ENCODE measurements around the gene RASA3.

Gene RASA3

DNA sequence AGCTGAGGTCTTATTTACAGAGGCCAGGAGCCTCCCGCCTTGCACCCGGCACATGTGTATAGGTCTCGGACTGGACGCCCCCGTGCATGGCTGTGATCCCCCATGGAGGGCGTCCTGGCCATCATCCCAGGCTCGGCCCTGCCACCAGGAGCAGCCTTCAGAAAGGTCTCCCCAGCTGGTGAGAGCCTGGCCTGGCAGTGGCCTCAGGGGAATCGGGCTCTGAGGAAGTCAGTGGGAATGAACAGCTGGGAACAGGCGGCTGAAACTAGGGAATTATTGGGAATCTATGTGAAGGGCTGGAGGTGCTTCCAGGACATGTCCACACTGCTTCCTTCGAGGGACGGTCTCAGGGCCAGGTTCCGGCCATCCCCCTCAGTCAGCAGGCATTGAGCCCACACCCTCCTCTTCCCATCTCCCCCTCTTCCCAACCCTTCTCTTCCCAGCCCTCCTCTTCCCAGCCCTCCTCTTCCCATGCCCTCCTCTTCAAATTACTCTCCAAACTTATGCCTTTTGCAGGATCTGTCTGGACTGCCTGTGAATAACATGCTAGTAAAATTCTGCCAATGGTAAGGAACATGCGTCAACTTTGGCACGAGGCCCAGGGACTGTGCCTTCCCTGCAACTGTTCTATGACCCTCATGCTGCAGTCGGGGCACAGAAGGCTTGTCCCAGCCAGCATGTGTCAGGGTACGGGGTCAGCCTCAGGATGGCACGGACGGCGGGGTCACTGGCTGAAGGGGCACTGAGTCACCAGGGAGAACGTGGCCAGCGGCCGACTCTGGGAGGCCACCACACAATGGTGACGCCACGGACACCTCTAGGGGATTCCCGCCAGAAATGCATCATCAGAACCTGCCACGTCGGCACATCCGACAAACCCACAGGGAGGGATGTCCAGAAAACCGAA, 134.3 kb downstream of the RASA3 start:
- Histone ChIP-seq H2AFZ (ENCODE audit: low read length) (no peak overlapping the region), H3F3A (ENCODE audit: insufficient read depth, low read length) (no peaks in the 10 kb centered on the region; the same call in 1 of the 2 replicates), H3K27me3 (replicated peaks; ENCODE audit: insufficient read depth, low read length) (no peaks in the 10 kb centered on the region), H3K4me1 (ENCODE audit: low read length) (no peaks in the 10 kb centered on the region), H3K9me3 (replicated peaks; ENCODE audit: insufficient read depth, low read length) (no peaks in the 10 kb centered on the region), H3K27ac (ENCODE audit: low read length) (no peak overlapping the region), H3K9me2 (replicated peaks; ENCODE audit: insufficient read depth, low read length) (no peaks in the 10 kb centered on the region), H3K4me2 (ENCODE audit: low read depth, low read length) (no peak overlapping the region), H3K4me3 (ENCODE audit: low read length) (no peak overlapping the region), H3K36me3 (replicated peaks; ENCODE audit: insufficient read depth, low read length) (peaks cover 4% of the 10 kb centered on the region), H3K9ac (ENCODE audit: low read length) (no peak overlapping the region), H3K79me2 (ENCODE audit: low read length) (peaks cover 9% of the 10 kb centered on the region), H4K20me1 (ENCODE audit: insufficient read depth, low read length) (no peaks in the 10 kb centered on the region)
- TF ChIP-seq EZH2phosphoT487 (IDR thresholded peaks at IDR 0.05; ENCODE audit: low read length): no peak
- no peak for DNase-seq

DNA sequence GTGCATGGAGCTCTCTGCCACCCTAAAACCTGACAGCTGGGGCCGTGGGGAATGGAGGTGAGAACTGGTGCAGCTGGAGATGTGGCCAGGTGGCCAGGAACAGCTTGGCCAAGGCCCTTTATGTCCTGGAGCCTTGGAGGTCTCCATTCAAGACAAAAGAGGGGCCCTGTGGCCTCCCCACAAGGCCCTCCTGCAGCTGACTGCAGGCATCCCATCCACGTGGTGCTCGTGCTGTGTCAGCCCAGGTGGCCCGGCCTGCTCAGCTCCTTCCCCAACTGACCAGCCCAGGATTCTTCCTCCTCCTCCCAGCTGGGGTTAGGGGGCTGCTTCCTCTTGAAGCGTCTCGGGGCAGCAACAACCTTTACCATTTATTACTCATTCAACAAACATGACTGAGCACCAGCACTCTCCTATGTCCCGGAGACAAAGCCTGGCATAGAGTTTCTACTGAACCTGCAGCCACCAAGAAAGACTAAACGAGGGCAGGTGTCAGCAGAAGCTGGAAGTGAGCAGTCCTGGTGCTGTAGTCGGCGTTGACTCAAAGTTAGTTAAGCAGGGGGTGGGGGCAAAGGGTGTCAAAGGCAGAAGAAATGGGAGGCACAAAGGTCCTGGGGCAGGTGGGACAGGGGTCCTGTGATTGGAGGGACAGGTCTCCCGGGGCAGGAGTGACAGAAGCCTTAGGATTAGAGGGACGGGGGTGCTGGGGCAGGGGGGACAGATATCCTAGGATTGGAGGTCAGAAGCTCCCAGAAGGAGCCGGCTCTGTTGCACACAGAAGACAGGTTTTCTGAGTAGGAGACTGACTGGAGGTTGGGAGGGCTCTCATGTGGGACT, 135.3 kb downstream of the RASA3 start:
- Histone ChIP-seq H3F3A (ENCODE audit: insufficient read depth, low read length) (no peaks in the 10 kb centered on the region; the same call in 1 of the 2 replicates), H2AFZ (ENCODE audit: low read length) (no peak overlapping the region), H3K79me2 (ENCODE audit: low read length) (peaks cover 7% of the 10 kb centered on the region; the same call in 1 of the 2 replicates), H4K20me1 (ENCODE audit: insufficient read depth, low read length) (no peaks in the 10 kb centered on the region), H3K36me3 (replicated peaks; ENCODE audit: insufficient read depth, low read length) (peaks cover 4% of the 10 kb centered on the region), H3K9ac (ENCODE audit: low read length) (no peak overlapping the region), H3K9me3 (replicated peaks; ENCODE audit: insufficient read depth, low read length) (no peaks in the 10 kb centered on the region), H3K4me2 (ENCODE audit: low read depth, low read length) (no peak overlapping the region), H3K27me3 (replicated peaks; ENCODE audit: insufficient read depth, low read length) (no peaks in the 10 kb centered on the region), H3K4me3 (ENCODE audit: low read length) (no peak overlapping the region), H3K4me1 (ENCODE audit: low read length) (no peaks in the 10 kb centered on the region), H3K9me2 (replicated peaks; ENCODE audit: insufficient read depth, low read length) (no peaks in the 10 kb centered on the region), H3K27ac (ENCODE audit: low read length) (no peak overlapping the region)
- no peak for TF ChIP-seq EZH2phosphoT487 (IDR thresholded peaks at IDR 0.05; ENCODE audit: low read length)
- TF ChIP-seq, protein P1, sequence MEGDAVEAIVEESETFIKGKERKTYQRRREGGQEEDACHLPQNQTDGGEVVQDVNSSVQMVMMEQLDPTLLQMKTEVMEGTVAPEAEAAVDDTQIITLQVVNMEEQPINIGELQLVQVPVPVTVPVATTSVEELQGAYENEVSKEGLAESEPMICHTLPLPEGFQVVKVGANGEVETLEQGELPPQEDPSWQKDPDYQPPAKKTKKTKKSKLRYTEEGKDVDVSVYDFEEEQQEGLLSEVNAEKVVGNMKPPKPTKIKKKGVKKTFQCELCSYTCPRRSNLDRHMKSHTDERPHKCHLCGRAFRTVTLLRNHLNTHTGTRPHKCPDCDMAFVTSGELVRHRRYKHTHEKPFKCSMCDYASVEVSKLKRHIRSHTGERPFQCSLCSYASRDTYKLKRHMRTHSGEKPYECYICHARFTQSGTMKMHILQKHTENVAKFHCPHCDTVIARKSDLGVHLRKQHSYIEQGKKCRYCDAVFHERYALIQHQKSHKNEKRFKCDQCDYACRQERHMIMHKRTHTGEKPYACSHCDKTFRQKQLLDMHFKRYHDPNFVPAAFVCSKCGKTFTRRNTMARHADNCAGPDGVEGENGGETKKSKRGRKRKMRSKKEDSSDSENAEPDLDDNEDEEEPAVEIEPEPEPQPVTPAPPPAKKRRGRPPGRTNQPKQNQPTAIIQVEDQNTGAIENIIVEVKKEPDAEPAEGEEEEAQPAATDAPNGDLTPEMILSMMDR (IDR thresholded peaks at IDR 0.05; ENCODE audit: low read length): no peak
- no peak for TF ChIP-seq EZH2 (optimal IDR thresholded peaks at IDR 0.05; ENCODE audit: low read depth, low read length)
- DNase-seq: no peak

DNA sequence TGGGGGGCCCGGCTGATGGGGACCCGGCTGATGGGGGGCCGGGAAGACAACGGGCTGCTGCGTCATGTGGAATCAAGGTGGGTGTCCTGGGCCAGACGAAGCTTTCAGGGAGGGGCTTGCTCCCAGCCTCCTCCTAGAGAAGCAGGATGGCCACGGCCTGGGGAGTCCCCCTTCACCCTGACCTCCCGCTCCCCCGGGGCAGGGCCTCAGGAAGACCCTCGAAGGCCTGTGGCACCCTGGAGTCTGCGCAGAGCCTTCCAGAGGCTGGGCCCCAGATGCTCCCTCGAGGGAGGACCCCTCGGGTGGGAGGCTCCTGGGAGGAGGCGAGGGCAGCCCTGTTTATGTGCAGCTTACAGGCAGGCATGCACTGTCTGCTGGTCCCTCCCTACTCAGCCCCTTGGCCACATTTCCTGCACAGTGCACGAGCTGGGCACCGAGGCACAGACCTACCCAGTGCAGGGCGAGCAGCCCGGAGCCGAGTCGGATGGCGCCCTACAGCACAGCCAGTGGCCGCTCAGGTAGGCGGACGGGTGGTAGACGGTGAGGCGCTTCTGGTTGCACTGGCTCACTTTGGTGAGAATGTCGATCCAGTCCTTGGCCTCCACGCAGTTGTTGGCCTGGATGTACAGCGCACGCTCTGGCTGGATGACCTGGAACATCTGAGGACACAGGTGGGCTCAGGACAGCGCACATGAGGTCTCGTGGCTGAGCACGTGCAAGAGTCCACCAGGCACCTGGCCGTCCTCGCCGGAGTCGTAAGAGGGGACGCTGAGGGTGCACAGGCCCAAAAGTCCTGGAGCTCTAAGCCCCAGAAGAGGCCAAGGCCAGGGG, 136.1 kb downstream of the RASA3 start:
- H2AFZ ChIP-seq (ENCODE audit: low read length): no peak overlapping the region
- TF ChIP-seq EZH2 (optimal IDR thresholded peaks at IDR 0.05; ENCODE audit: low read depth, low read length) (no peak), EZH2phosphoT487 (IDR thresholded peaks at IDR 0.05; ENCODE audit: low read length) (no peak)
- TF ChIP-seq, protein P1 (IDR thresholded peaks at IDR 0.05; ENCODE audit: low read length): no peak
- H3K4me3 ChIP-seq (ENCODE audit: low read length): no peak overlapping the region
- no peaks in the 10 kb centered on the region for H3K9me3 ChIP-seq (replicated peaks; ENCODE audit: insufficient read depth, low read length)
- DNase-seq: no peak
- H3K9ac ChIP-seq (ENCODE audit: low read length): no peak overlapping the region
- peaks cover 7% of the 10 kb centered on the region; the same call in 1 of the 2 replicates for H3K79me2 ChIP-seq (ENCODE audit: low read length)
- peaks cover 9% of the 10 kb centered on the region for H3K36me3 ChIP-seq (replicated peaks; ENCODE audit: insufficient read depth, low read length)
- no peaks in the 10 kb centered on the region for H4K20me1 ChIP-seq (ENCODE audit: insufficient read depth, low read length)
- no peaks in the 10 kb centered on the region for H3K9me2 ChIP-seq (replicated peaks; ENCODE audit: insufficient read depth, low read length)
- no peaks in the 10 kb centered on the region for H3K4me1 ChIP-seq (ENCODE audit: low read length)
- H3K27ac ChIP-seq (ENCODE audit: low read length): no peak overlapping the region
- no peak overlapping the region for H3K4me2 ChIP-seq (ENCODE audit: low read depth, low read length)
- no peaks in the 10 kb centered on the region for H3K27me3 ChIP-seq (replicated peaks; ENCODE audit: insufficient read depth, low read length)
- no peaks in the 10 kb centered on the region; the same call in 1 of the 2 replicates for H3F3A ChIP-seq (ENCODE audit: insufficient read depth, low read length)

Data from MM.1S (cell line).